Activated B cell treated with CpG ODN at 0.5 μM for 24 hours (primary cell): ENCODE results near the gene XKR3. TPM values are rescaled to one million over a fixed set of nuclear protein-coding genes. Genes with fewer than 3 reads are reported as not detected.
"Not testable (repeated sequence)": the region's sequence is repeated elsewhere in the genome, so short reads cannot be mapped to it uniquely, and the experiment has no call there.

Experiments used
- ATAC-seq: fragments of 200-7000 bp; cut with Tn5 transposase; one replicate; pipeline ENCODE4 v1.10.0; 2021; ENCODE audit warnings: low read depth, mild to moderate bottlenecking, moderate library complexity
- CTCF ChIA-PET: fragments of 350-600 bp; sonication (Branson Sonifier 250); formaldehyde crosslinking; loops from one replicate; lab custom pipeline; 2021; ENCODE audit warnings: antibody characterized with exemption; lab: Charles Lee
- POLR2A ChIA-PET: fragments of 350-600 bp; sonication (Branson Sonifier 250); formaldehyde crosslinking; loops from one replicate; lab custom pipeline; 2021; ENCODE audit warnings: antibody characterized with exemption; lab: Charles Lee
- DNase-seq: peaks from one replicate; pipeline ENCODE4 v3.0.0; 2022
- H3K27ac Mint-ChIP-seq: one replicate; pipeline ENCODE4 v1.8.0; 2020; ENCODE audit warnings: mixed read lengths
- H3K27me3 Mint-ChIP-seq: one replicate; pipeline ENCODE4 v1.8.0; 2021; ENCODE audit warnings: mixed read lengths
- H3K36me3 Mint-ChIP-seq: one replicate; pipeline ENCODE4 v1.8.0; 2021; ENCODE audit warnings: low read depth, mixed read lengths
- H3K4me1 Mint-ChIP-seq: one replicate; pipeline ENCODE4 v1.8.0; 2021; ENCODE audit warnings: mixed read lengths
- H3K4me3 Mint-ChIP-seq: one replicate; pipeline ENCODE4 v1.8.0; 2020; ENCODE audit warnings: mild to moderate bottlenecking, mixed read lengths
- H3K9me3 Mint-ChIP-seq: one replicate; pipeline ENCODE4 v1.8.0; 2020; ENCODE audit warnings: mixed read lengths
- intact Hi-C: fragments of 100-400 bp; cut with micrococcal nuclease; formaldehyde crosslinking; loops from one replicate; pipeline ENCODE4 v1.15.1; 2024
- total RNA-seq: library from RNA; stranded (reverse); gene quantifications from 2 replicates; pipeline ENCODE4 v1.2.3, GENCODE V29; 2022
- TF ChIP-seq, protein P1 (sequence below): fragments of 200-600 bp; IDR thresholded peaks from one replicate; pipeline ENCODE4 v1.8.0; 2022; ENCODE audit warnings: antibody characterized with exemption, mild to moderate bottlenecking

Gene XKR3
- total RNA-seq, 1 donor from 2014 or later = 0.13 TPM

DNA sequence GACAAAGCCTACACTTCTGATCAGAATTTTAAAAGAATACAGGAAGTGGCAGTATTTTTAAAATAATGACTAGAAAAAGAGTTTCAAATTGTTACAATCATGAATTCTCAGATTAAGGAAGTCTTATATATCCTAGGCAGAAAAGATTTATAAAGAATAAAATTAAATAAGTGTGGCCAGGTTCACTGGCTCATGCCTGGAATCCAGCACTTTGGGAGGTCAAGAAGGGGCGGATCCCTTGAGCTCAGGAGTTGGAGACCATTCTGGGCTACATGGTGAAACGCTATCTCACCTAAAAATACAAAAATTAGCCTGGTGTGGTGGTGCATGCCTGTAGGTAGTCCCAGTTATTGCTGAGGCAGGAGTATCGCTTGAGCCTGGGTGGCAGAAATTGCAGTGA is 24.1 kb downstream of the XKR3 start:
- intact Hi-C loops = no loop called here
- H3K4me1 Mint-ChIP-seq = peaks cover 21% of the 10 kb centered on the region

DNA sequence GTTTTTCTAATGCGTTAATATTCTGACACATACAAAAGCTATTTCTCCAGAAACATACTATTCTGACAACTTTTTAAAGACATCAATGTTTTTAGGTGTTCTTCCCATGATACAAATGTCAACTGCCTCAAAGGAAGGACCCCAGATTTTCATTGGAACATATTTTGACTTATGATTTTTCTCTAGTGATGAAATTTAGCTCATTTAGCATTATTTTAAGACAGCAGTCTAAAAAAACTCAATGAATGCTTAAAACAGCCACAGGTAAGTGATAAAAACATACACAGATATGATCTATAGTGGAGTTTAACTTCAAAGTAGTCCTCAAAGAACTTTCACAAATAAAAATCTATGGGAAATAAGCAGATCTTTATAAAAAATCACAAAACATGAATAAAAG is 24.9 kb downstream of the XKR3 start:
- no peaks in the 10 kb centered on the region for H3K27me3 Mint-ChIP-seq
- POLR2A ChIA-PET = no interaction called here

More for the DNA sequence above, 24.1 kb downstream of the XKR3 start:
- CTCF ChIA-PET = no interaction called here
- Mint-ChIP-seq H3K4me3 (no peak overlapping the region), H3K9me3 (no peaks in the 10 kb centered on the region), H3K27me3 (no peaks in the 10 kb centered on the region), H3K36me3 (no peaks in the 10 kb centered on the region), H3K27ac (no peak overlapping the region)
- DNase-seq (no peak), ATAC-seq (no peak)
- TF ChIP-seq, protein P1, sequence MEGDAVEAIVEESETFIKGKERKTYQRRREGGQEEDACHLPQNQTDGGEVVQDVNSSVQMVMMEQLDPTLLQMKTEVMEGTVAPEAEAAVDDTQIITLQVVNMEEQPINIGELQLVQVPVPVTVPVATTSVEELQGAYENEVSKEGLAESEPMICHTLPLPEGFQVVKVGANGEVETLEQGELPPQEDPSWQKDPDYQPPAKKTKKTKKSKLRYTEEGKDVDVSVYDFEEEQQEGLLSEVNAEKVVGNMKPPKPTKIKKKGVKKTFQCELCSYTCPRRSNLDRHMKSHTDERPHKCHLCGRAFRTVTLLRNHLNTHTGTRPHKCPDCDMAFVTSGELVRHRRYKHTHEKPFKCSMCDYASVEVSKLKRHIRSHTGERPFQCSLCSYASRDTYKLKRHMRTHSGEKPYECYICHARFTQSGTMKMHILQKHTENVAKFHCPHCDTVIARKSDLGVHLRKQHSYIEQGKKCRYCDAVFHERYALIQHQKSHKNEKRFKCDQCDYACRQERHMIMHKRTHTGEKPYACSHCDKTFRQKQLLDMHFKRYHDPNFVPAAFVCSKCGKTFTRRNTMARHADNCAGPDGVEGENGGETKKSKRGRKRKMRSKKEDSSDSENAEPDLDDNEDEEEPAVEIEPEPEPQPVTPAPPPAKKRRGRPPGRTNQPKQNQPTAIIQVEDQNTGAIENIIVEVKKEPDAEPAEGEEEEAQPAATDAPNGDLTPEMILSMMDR = no peak
- POLR2A ChIA-PET = no interaction called here

DNA sequence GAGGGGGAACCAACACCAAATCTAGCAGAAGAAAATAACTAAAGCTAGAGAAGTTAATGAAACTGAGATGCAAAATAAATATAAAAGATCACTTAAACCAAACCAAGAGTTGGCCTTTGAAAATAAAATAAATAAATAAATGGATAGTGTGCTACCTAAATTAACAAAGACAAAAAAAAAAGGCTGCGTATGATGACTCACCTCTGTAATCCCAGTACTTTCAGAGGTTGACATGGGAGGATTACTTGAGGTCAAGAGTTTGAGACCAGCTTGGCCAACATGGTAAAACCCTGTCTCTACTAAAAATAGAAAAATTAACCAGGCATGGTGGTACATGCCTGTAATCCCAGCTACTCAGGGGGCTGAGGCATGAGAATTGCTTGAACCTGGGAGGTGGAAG is 29.7 kb downstream of the XKR3 start:
- H3K27ac Mint-ChIP-seq, H3K9me3 Mint-ChIP-seq, H3K4me1 Mint-ChIP-seq, POLR2A ChIA-PET, CTCF ChIA-PET, ATAC-seq, H3K27me3 Mint-ChIP-seq, intact Hi-C loops, H3K36me3 Mint-ChIP-seq, DNase-seq, H3K4me3 Mint-ChIP-seq: not testable (repeated sequence)

More for the DNA sequence above, 24.9 kb downstream of the XKR3 start:
- H3K4me1 Mint-ChIP-seq = peaks cover 16% of the 10 kb centered on the region
- ATAC-seq (no peak), DNase-seq (no peak)
- CTCF ChIA-PET = no interaction called here
- H3K27ac Mint-ChIP-seq = no peak overlapping the region
- H3K36me3 Mint-ChIP-seq = no peaks in the 10 kb centered on the region
- intact Hi-C loops = no loop called here
- no peak overlapping the region for H3K4me3 Mint-ChIP-seq
- TF ChIP-seq, protein P1 = no peak
- H3K9me3 Mint-ChIP-seq = no peaks in the 10 kb centered on the region

DNA sequence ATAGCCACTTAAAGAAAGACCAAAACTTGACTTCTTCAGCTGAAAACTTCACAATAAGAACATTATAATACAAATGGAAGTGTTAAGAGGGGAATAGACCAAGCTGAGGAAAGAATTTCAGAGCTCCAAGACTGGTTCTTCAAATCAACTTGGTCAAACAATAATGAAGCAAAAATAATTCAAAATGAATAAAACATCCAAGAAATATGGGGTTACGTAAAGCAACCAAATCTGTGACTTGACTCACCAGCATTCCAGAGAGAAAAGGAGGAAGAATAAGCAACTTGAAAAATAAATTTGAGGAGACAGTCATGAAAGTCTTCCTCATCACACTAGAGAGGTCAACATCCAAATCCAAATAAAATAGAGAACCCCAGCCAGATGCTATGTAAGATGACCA is 31.4 kb downstream of the XKR3 start:
- DNase-seq = no peak
- intact Hi-C loops = no loop called here
- Mint-ChIP-seq H3K4me1 (peaks cover 6% of the 10 kb centered on the region), H3K36me3 (no peaks in the 10 kb centered on the region), H3K27ac (no peak overlapping the region), H3K9me3 (no peaks in the 10 kb centered on the region), H3K27me3 (no peaks in the 10 kb centered on the region), H3K4me3 (no peak overlapping the region)
- no peak for ATAC-seq
- POLR2A ChIA-PET = no interaction called here
- CTCF ChIA-PET = no interaction called here
- TF ChIP-seq, protein P1 = no peak

DNA sequence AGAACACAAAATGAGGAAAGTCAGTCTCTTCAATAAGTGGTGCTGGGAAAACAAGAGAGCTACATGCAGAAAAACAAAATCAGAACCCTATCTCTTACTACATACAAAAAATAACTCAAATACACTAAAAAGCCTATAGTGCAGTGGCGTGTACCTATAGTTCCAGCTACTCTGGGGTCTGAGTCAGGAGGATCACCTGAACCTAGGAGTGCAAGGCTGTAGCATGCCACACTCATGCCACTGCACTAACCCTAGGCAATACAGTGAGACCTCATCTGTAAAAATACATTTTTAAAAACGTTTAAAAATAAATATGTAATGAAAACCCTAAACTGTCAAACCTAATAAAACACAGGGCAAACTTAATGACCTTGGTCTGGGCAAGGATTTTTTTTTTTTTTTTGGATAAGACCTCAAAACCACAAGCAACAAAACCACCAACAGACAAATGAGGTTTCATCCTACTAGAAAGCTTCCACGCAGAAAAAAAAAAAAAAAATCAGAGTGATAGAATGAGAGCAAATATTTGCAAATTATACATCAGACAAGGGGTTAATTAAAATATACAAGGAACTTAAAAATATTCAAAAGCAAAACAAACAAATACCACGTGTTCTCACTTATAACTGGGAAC is 35.2 kb downstream of the XKR3 start:
- H3K4me1 Mint-ChIP-seq = no peaks in the 10 kb centered on the region
- DNase-seq = no peak

More for the DNA sequence above, 35.2 kb downstream of the XKR3 start:
- Mint-ChIP-seq H3K36me3 (no peaks in the 10 kb centered on the region), H3K9me3 (no peaks in the 10 kb centered on the region), H3K27ac (no peak overlapping the region), H3K27me3 (no peaks in the 10 kb centered on the region), H3K4me3 (no peak overlapping the region)
- CTCF ChIA-PET = no interaction called here
- POLR2A ChIA-PET = no interaction called here
- intact Hi-C loops = loop anchor here (2.0 to 10.0 kb wide), 2 partner anchors 35 to 65 kb away; partner anchors contain the start of gene XKR3
- TF ChIP-seq, protein P1 = no peak
- ATAC-seq = no peak
